HCT116 (cell line): Measurements from ENCODE around the gene FRRS1. TPM values are rescaled to one million over a fixed set of nuclear protein-coding genes. Genes with fewer than 3 reads are reported as not detected.

Experiments used
- ATAC-seq: fragments of 200-7000 bp; cut with Tn5 transposase; 2 replicates; pipeline ENCODE4 v1.9.1; 2020; ENCODE audit warnings: mild to moderate bottlenecking, moderate library complexity
- BruUV-seq: library from RNA; stranded (reverse); fragments of 400-500 nt; replicated peaks from 2 replicates; lab custom pipeline; 2021; lab: Mats Ljungman, UMichigan
- CTCF ChIA-PET: fragments of 300-600 bp; sonication (Branson Sonifier 250); formaldehyde crosslinking; loops from one replicate; lab custom pipeline; 2021; ENCODE audit warnings: antibody characterized with exemption; lab: Charles Lee
- POLR2A ChIA-PET: fragments of 300-600, 350-600 bp; sonication (Branson Sonifier 250); formaldehyde crosslinking; loops from one replicate; lab custom pipeline; 2021; ENCODE audit warnings: antibody characterized with exemption; lab: Charles Lee
- RAD21 ChIA-PET, 2 experiments: fragments of 300-600 bp; sonication (Branson Sonifier 250); formaldehyde crosslinking; loops; one replicate each; lab custom pipeline; 2023; ENCODE audit warnings: low total read pairs in 2 of 2; ENCODE audit not compliant: uncharacterized antibody in 2 of 2, unreplicated experiment in 2 of 2, low non-redundant PET in 1 of 2; lab: Charles Lee
- DNase-seq: peaks from one replicate; pipeline ENCODE4 v3.0.0-alpha.2; 2010; ENCODE audit warnings: low read depth, low spot score
- H2AFZ ChIP-seq: fragments of 200-600 bp; shearing (Covaris generic), sonication (generic); 2 replicates; pipeline ENCODE4 v1.6.1; 2017; ENCODE audit warnings: low read depth, mixed run types, mixed read lengths, antibody characterized with exemption, low read length; ENCODE audit not compliant: poor library complexity, severe bottlenecking
- H3K27ac ChIP-seq: 2 replicates; pipeline ENCODE4 v1.5.1; 2012; ENCODE audit warnings: low read depth, low read length
- H3K27me3 ChIP-seq: fragments of 200-600 bp; sonication (generic); 2 replicates; pipeline ENCODE4 v1.6.1; 2016; ENCODE audit warnings: mixed run types, low read length, mixed read lengths; ENCODE audit not compliant: insufficient read depth
- H3K36me3 ChIP-seq, 2 experiments: fragments of 200-500 bp in 1 of 2; fragments of 200-600 bp in 1 of 2; sonication (Bioruptor generic) in 1 of 2; sonication (generic) in 1 of 2; 2 replicates each; pipeline versions ENCODE4 v1.5.1 to v1.6.1; 2014 to 2016; ENCODE audit warnings: low read length in 2 of 2, inconsistent platforms in 1 of 2, mixed read lengths in 1 of 2, mixed run types in 1 of 2; ENCODE audit not compliant: insufficient read depth in 2 of 2, control insufficient read depth in 1 of 2
- H3K4me1 ChIP-seq, 2 experiments: fragments of 200-600 bp in 1 of 2; sonication (generic) in 1 of 2; 2 replicates each; pipeline versions ENCODE4 v1.5.1 to v1.6.1; 2012 to 2017; ENCODE audit warnings: low read length in 2 of 2, inconsistent platforms in 1 of 2, mild to moderate bottlenecking in 1 of 2, mixed read lengths in 1 of 2, mixed run types in 1 of 2, moderate library complexity in 1 of 2; ENCODE audit not compliant: insufficient read depth in 2 of 2, control insufficient read depth in 1 of 2
- H3K4me2 ChIP-seq: fragments of 200-600 bp; sonication (generic); 2 replicates; pipeline ENCODE4 v1.6.1; 2017; ENCODE audit warnings: mixed run types, low read length, mixed read lengths
- H3K4me3 ChIP-seq, 2 experiments: fragments of 200-600 bp in 1 of 2; sonication (generic) in 1 of 2; replicated peaks in 1 of 2; 2 replicates each; pipeline ENCODE4 v1.5.1; 2011 to 2016; ENCODE audit warnings: low read length in 2 of 2, control low read depth in 1 of 2, low read depth in 1 of 2, mild to moderate bottlenecking in 1 of 2, mixed read lengths in 1 of 2, mixed run types in 1 of 2
- H3K79me2 ChIP-seq: fragments of 200-600 bp; sonication (generic); 2 replicates; pipeline ENCODE4 v1.6.1; 2017; ENCODE audit warnings: mild to moderate bottlenecking, mixed run types, low read length, moderate library complexity, mixed read lengths; ENCODE audit not compliant: insufficient read depth
- H3K9ac ChIP-seq: fragments of 200-600 bp; sonication (generic); 2 replicates; pipeline ENCODE4 v1.6.1; 2016; ENCODE audit warnings: low read length, mixed read lengths
- H3K9me2 ChIP-seq: fragments of 200-600 bp; sonication (generic), shearing (Covaris generic); 2 replicates; pipeline ENCODE4 v1.6.1; 2017; ENCODE audit warnings: mixed run types, mild to moderate bottlenecking, moderate library complexity; ENCODE audit not compliant: insufficient read depth
- H3K9me3 ChIP-seq, 2 experiments: fragments of 200-500 bp in 1 of 2; fragments of 200-600 bp in 1 of 2; sonication (Bioruptor generic) in 1 of 2; sonication (generic) in 1 of 2; 2 replicates each; pipeline ENCODE4 v1.6.1; 2014 to 2017; ENCODE audit warnings: low read length in 2 of 2, mixed read lengths in 2 of 2, inconsistent platforms in 1 of 2, low read depth in 1 of 2, mild to moderate bottlenecking in 1 of 2, mixed run types in 1 of 2, moderate library complexity in 1 of 2; ENCODE audit not compliant: control insufficient read depth in 1 of 2, insufficient read depth in 1 of 2
- H4K20me1 ChIP-seq: fragments of 200-600 bp; sonication (generic), shearing (Covaris generic); 2 replicates; pipeline ENCODE4 v1.6.1; 2017; ENCODE audit warnings: mixed run types, mild to moderate bottlenecking, moderate library complexity; ENCODE audit not compliant: insufficient read depth
- CEBPB ChIP-seq: IDR thresholded peaks from 2 replicates; pipeline ENCODE4 v1.6.1; 2012; ENCODE audit warnings: low read depth
- JUND ChIP-seq: IDR thresholded peaks from 2 replicates; pipeline ENCODE4 v1.6.1; 2012
- POLR2A ChIP-seq: IDR thresholded peaks from 2 replicates; pipeline ENCODE4 v1.7.0; 2011; ENCODE audit warnings: borderline replicate concordance; ENCODE audit not compliant: insufficient read depth, insufficient read length; ENCODE audit errors: extremely low read depth
- POLR2AphosphoS5 ChIP-seq: IDR thresholded peaks from 2 replicates; pipeline ENCODE4 v1.6.1; 2011; ENCODE audit warnings: mild to moderate bottlenecking, low read depth, low read length, moderate library complexity
- RAD21 ChIP-seq: IDR thresholded peaks from 2 replicates; pipeline ENCODE4 v1.6.1; 2012; ENCODE audit warnings: low read depth, mild to moderate bottlenecking
- REST ChIP-seq: IDR thresholded peaks from 2 replicates; pipeline ENCODE4 v1.6.1; 2012; ENCODE audit warnings: low read depth
- SIN3A ChIP-seq: IDR thresholded peaks from 2 replicates; pipeline ENCODE4 v1.6.1; 2012; ENCODE audit warnings: low read depth
- SP1 ChIP-seq: IDR thresholded peaks from 2 replicates; pipeline ENCODE4 v1.6.1; 2012; ENCODE audit warnings: low read depth
- SRF ChIP-seq: IDR thresholded peaks from 2 replicates; pipeline ENCODE4 v1.6.1; 2012; ENCODE audit warnings: low read depth
- TCF7L2 ChIP-seq: IDR thresholded peaks from 2 replicates; pipeline ENCODE4 v1.7.0; 2011; ENCODE audit warnings: borderline replicate concordance, inconsistent platforms; ENCODE audit not compliant: insufficient read depth, insufficient read length; ENCODE audit errors: extremely low read depth
- ZBTB33 ChIP-seq: IDR thresholded peaks from 2 replicates; pipeline ENCODE4 v1.6.1; 2011; ENCODE audit warnings: mild to moderate bottlenecking, low read length, moderate library complexity; ENCODE audit not compliant: insufficient replicate concordance; ENCODE audit errors: extremely low read depth
- intact Hi-C: fragments of 100-400 bp; cut with micrococcal nuclease; formaldehyde crosslinking; loops from 2 replicates; pipeline ENCODE4 v1.10.0; 2022
- total RNA-seq: library from RNA; stranded (reverse); gene quantifications from one replicate; pipeline ENCODE4 v1.2.1, GENCODE V29; 2021; ENCODE audit not compliant: unreplicated experiment
- TF ChIP-seq, protein P1 (sequence below): IDR thresholded peaks from 2 replicates; pipeline ENCODE4 v1.6.1; 2012

Gene FRRS1
- total RNA-seq, 1 experiment from 2014 or later = 19.8 TPM

DNA sequence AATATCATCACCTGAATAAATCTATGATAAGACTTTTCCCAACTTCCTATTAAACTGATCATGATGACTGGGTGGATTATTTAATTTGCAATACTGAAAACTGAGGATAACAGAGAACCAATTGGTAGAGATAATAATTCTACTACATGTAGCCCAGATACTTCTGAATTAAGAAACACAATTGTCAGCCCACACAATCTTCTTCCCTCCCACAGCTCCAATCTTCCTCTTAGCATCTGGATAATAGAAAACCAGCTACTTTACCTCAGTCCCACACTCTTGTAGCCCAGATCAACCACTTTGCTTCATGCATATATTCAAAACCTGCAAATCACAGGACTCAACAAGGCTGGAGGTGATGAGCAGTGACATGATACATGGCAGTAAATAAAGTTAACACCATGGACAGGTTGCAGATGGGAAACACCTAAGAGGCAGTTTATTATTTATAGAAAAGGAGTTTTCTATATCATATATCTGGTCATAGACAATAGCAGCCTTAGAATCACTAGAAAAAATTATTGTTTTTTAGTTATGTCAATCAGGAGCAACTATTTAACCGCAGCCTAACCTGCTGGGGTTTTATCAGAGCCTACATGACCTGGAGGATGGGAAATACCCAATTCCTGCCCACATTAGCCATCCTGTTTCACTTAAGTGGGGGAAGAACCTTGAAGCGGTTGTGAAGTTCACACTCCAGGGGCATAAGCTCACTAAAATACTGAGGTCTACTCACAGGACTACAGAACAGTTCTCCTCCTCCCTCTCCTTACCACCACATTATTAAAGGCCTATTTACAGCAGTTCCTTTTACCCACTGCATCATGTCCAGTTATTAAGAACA is 16.7 kb downstream of the FRRS1 start:
- RAD21 ChIA-PET = no interaction called here
- BruUV-seq = no TSS peak

DNA sequence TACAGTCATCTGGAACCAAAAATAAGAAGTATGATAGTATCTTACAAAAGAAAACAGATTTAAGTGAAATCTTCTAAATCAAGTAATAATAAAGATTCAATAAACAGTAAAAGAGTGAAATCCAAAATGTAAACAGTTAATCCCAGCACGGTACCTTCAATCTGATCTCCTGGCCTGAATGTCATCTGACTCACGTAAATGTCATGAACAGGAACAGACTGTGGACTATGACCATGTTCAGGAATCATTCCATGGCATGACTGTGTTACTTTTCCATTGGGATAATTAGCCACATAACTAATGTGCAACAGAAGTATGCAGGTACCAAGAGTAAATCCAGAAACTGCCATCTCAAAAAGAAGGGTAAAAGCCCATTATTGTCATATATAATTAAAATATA is 18.0 kb downstream of the FRRS1 start:
- no TSS peak for BruUV-seq
- intact Hi-C loops = no loop called here
- ATAC-seq (peak; percentile 75), DNase-seq (peak; percentile 13)
- H3K79me2 ChIP-seq = peaks cover 23% of the 10 kb centered on the region; the same call in 1 of the 2 replicates
- ChIA-PET CTCF (no interaction called here), RAD21 (no interaction called here), POLR2A (interaction anchor here (1.5 kb wide), 1 partner anchor 18 kb away, joined by 3 read pairs; the partner anchor contains the start of gene FRRS1)
- no peak overlapping the region for H3K9ac ChIP-seq
- H3K27ac ChIP-seq = no peak overlapping the region
- no peaks in the 10 kb centered on the region for H3K9me2 ChIP-seq
- peak overlapping the region; percentile 50 for H3K4me2 ChIP-seq
- H3K36me3 ChIP-seq = no peaks in the 10 kb centered on the region
- H3K4me1 ChIP-seq = peaks cover 0 to 29% of the 10 kb centered on the region in 2 experiments; a peak in 2 of 4 replicates
- no peak overlapping the region for H2AFZ ChIP-seq
- 0 out of 4 replicates have a peak overlapping the region, but pooled peaks of 1 of the 2 experiments have one; percentile 6 for H3K4me3 ChIP-seq
- H3K9me3 ChIP-seq = no peaks in the 10 kb centered on the region
- H4K20me1 ChIP-seq = no peaks in the 10 kb centered on the region
- no peaks in the 10 kb centered on the region for H3K27me3 ChIP-seq
- peak; percentile 29; the same call in 1 of the 2 replicates for TF ChIP-seq SP1
- TF ChIP-seq REST = no peak
- no peak for TF ChIP-seq ZBTB33
- TF ChIP-seq TCF7L2 = no peak
- no peak for TF ChIP-seq RAD21
- TF ChIP-seq POLR2A = no peak
- TF ChIP-seq CEBPB = no peak
- TF ChIP-seq POLR2AphosphoS5 = no peak
- TF ChIP-seq, protein P1, sequence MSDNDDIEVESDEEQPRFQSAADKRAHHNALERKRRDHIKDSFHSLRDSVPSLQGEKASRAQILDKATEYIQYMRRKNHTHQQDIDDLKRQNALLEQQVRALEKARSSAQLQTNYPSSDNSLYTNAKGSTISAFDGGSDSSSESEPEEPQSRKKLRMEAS = no peak
- TF ChIP-seq SRF = 0 out of 2 replicates have a peak, but pooled peaks have one; percentile 47

More for the DNA sequence above, 16.7 kb downstream of the FRRS1 start:
- H3K4me1 ChIP-seq = peaks cover 0 to 37% of the 10 kb centered on the region in 2 experiments; a peak in 2 of 4 replicates
- no peak overlapping the region for H3K27ac ChIP-seq
- TF ChIP-seq SIN3A = no peak
- no peak for TF ChIP-seq JUND
- no peak for TF ChIP-seq SP1
- no peak overlapping the region for H2AFZ ChIP-seq
- H3K9ac ChIP-seq = no peak overlapping the region
- POLR2A ChIA-PET = interaction anchor here (1.5 kb wide), 1 partner anchor 16 kb away, joined by 3 read pairs; the partner anchor contains the start of gene FRRS1
- no peaks in the 10 kb centered on the region for H3K36me3 ChIP-seq
- no peak for ATAC-seq
- no peak overlapping the region; the same call in 1 of the 2 replicates for H3K4me2 ChIP-seq
- no peak overlapping the region for H3K4me3 ChIP-seq
- CTCF ChIA-PET = interaction anchor here (1.0 kb wide), 1 partner anchor 710 kb away, joined by 5 read pairs; no protein-coding TSS in a partner anchor
- H3K27me3 ChIP-seq = no peaks in the 10 kb centered on the region
- no peak for DNase-seq
- intact Hi-C loops = no loop called here
- no peaks in the 10 kb centered on the region for H3K9me2 ChIP-seq
- peaks cover 34% of the 10 kb centered on the region for H3K79me2 ChIP-seq
- no peaks in the 10 kb centered on the region for H3K9me3 ChIP-seq
- H4K20me1 ChIP-seq = no peaks in the 10 kb centered on the region
